ENCODE data around the gene TECPR2.

DNA sequence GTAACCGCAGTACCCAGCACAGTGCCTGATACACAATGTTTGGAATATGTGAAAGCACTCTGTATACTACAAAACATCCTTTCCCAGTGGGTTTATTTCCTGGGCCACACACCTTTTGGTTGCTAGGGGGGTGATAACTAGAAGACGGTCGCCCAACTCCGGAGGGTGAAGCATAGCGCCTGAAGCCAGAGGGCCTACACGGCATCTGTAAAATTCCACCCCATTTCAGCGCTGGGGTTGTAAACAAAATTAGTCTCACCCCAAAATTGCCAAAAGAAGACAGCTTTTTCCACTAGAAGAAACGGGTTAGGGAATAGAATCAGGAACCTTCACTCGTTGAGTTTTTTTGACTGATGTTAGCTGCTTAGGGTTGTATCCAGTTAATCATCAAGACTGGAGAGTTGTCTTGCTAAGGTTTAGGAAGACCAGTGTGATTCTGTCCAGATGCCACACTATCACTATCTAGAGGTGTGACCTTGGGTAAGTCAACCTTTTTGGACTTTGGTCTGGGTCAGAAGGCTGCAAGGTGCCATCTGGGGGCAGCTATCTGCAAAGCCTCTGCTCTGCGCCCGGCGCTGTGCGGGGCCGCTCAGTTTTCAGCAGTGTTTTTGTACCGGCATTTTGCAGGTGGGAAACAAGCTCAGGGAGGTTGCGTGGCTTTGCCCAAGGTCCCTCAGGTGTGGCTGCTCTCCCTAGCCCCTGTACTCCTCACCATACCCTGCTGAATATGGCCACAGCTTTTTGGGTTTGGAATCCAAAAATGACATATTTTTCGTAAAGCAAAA, 41.9 kb upstream of the TECPR2 start:
- TF ChIP-seq, protein P1, sequence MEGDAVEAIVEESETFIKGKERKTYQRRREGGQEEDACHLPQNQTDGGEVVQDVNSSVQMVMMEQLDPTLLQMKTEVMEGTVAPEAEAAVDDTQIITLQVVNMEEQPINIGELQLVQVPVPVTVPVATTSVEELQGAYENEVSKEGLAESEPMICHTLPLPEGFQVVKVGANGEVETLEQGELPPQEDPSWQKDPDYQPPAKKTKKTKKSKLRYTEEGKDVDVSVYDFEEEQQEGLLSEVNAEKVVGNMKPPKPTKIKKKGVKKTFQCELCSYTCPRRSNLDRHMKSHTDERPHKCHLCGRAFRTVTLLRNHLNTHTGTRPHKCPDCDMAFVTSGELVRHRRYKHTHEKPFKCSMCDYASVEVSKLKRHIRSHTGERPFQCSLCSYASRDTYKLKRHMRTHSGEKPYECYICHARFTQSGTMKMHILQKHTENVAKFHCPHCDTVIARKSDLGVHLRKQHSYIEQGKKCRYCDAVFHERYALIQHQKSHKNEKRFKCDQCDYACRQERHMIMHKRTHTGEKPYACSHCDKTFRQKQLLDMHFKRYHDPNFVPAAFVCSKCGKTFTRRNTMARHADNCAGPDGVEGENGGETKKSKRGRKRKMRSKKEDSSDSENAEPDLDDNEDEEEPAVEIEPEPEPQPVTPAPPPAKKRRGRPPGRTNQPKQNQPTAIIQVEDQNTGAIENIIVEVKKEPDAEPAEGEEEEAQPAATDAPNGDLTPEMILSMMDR (IDR thresholded peaks at IDR 0.05), result no peak
- no peak for TF ChIP-seq EZH2 (IDR thresholded peaks at IDR 0.05)

All from neural progenitor cell (in vitro differentiated cells).